Activated T-helper 2 cell treated with anti-CD3 and anti-CD28 coated beads, Interferon-gamma antibody, Interleukin-2, Interleukin-4, amounts not matched to agents 10 μg/mL and 5 μg/mL and 100 μg/mL, durations not matched to agents 14 hours and 24 hours and 36 hours (primary cell): Measurements from ENCODE around the gene DOCK4. TPM values are rescaled to one million over a fixed set of nuclear protein-coding genes. Genes with fewer than 3 reads are reported as not detected.

ENCODE experiments used
- DNase-seq: peaks from one replicate; pipeline ENCODE4 v3.0.0; 2021; ENCODE audit warnings: low spot score
- H3K27ac Mint-ChIP-seq: one replicate; pipeline ENCODE4 v1.8.0; 2021; ENCODE audit warnings: mixed read lengths
- H3K27me3 Mint-ChIP-seq: one replicate; pipeline ENCODE4 v1.8.0; 2021; ENCODE audit warnings: low read depth, mixed read lengths
- H3K36me3 Mint-ChIP-seq: one replicate; pipeline ENCODE4 v1.8.0; 2021; ENCODE audit warnings: low read depth, mixed read lengths
- H3K4me1 Mint-ChIP-seq: one replicate; pipeline ENCODE4 v1.8.0; 2021; ENCODE audit warnings: low read depth, mixed read lengths
- H3K4me3 Mint-ChIP-seq: one replicate; pipeline ENCODE4 v1.8.0; 2021; ENCODE audit warnings: low read depth, mild to moderate bottlenecking, moderate library complexity, mixed read lengths
- H3K9me3 Mint-ChIP-seq: one replicate; pipeline ENCODE4 v1.8.0; 2021; ENCODE audit warnings: mixed read lengths
- intact Hi-C: fragments of 100-400 bp; cut with micrococcal nuclease; formaldehyde crosslinking; loops from one replicate; pipeline ENCODE4 v1.15.1; 2023
- total RNA-seq: library from RNA; stranded (reverse); gene quantifications from 2 replicates; pipeline ENCODE4 v1.2.3, GENCODE V29; 2022

Gene DOCK4
- total RNA-seq, 1 donor from 2014 or later = 0.41 TPM

- Mint-ChIP-seq H3K4me1 (peaks cover 9% of the 10 kb centered on the region), H3K27me3 (peaks cover 21% of the 10 kb centered on the region), H3K9me3 (no peaks in the 10 kb centered on the region), H3K36me3 (no peaks in the 10 kb centered on the region), H3K27ac (no peak overlapping the region), H3K4me3 (no peak overlapping the region)
- DNase-seq = no peak
- intact Hi-C loops = no loop called here
These were observed 8.9 kb downstream of the DOCK4 start for GRCh38 chr7:112197322-112197721.

GRCh38 chr7:112195717-112196116 is 10.5 kb downstream of the DOCK4 start:
- Mint-ChIP-seq H3K9me3 (no peaks in the 10 kb centered on the region), H3K36me3 (no peaks in the 10 kb centered on the region), H3K4me1 (peaks cover 9% of the 10 kb centered on the region), H3K4me3 (no peak overlapping the region), H3K27me3 (peaks cover 13% of the 10 kb centered on the region), H3K27ac (no peak overlapping the region)
- intact Hi-C loops = no loop called here
- DNase-seq = no peak

GRCh38 chr7:112193915-112194502 is 12.2 kb downstream of the DOCK4 start:
- H3K9me3 Mint-ChIP-seq = no peaks in the 10 kb centered on the region
- peaks cover 7% of the 10 kb centered on the region for H3K4me1 Mint-ChIP-seq
- no peak overlapping the region for H3K4me3 Mint-ChIP-seq
- intact Hi-C loops = no loop called here
- DNase-seq = no peak
- no peaks in the 10 kb centered on the region for H3K36me3 Mint-ChIP-seq
- H3K27ac Mint-ChIP-seq = no peak overlapping the region
- peaks cover 15% of the 10 kb centered on the region for H3K27me3 Mint-ChIP-seq

GRCh38 chr7:112192236-112193154 is 13.7 kb downstream of the DOCK4 start:
- intact Hi-C loops = loop anchor here (1.0 kb wide), 1 partner anchor 14 kb away; the partner anchor contains the start of genes DOCK4 and ZNF277
- Mint-ChIP-seq H3K36me3 (no peaks in the 10 kb centered on the region), H3K4me3 (no peak overlapping the region), H3K27ac (no peak overlapping the region), H3K9me3 (no peaks in the 10 kb centered on the region), H3K4me1 (peaks cover 3% of the 10 kb centered on the region), H3K27me3 (peaks cover 22% of the 10 kb centered on the region)
- DNase-seq = no peak

GRCh38 chr7:112190120-112190519 is 16.1 kb downstream of the DOCK4 start:
- Mint-ChIP-seq H3K9me3 (no peaks in the 10 kb centered on the region), H3K4me3 (no peak overlapping the region), H3K27ac (no peak overlapping the region), H3K36me3 (no peaks in the 10 kb centered on the region), H3K4me1 (peaks cover 3% of the 10 kb centered on the region), H3K27me3 (peaks cover 20% of the 10 kb centered on the region)
- intact Hi-C loops = no loop called here
- no peak for DNase-seq

GRCh38 chr7:112189691-112190090 is 16.5 kb downstream of the DOCK4 start:
- H3K27me3 Mint-ChIP-seq = peaks cover 20% of the 10 kb centered on the region
- H3K4me3 Mint-ChIP-seq = no peak overlapping the region
- peaks cover 3% of the 10 kb centered on the region for H3K4me1 Mint-ChIP-seq
- no peaks in the 10 kb centered on the region for H3K36me3 Mint-ChIP-seq
- no peak for DNase-seq
- H3K9me3 Mint-ChIP-seq = no peaks in the 10 kb centered on the region
- intact Hi-C loops = no loop called here
- no peak overlapping the region for H3K27ac Mint-ChIP-seq

GRCh38 chr7:112188257-112188656 is 17.9 kb downstream of the DOCK4 start:
- Mint-ChIP-seq H3K4me1 (peaks cover 3% of the 10 kb centered on the region), H3K36me3 (no peaks in the 10 kb centered on the region), H3K27me3 (peaks cover 13% of the 10 kb centered on the region), H3K4me3 (no peak overlapping the region), H3K27ac (no peak overlapping the region), H3K9me3 (no peaks in the 10 kb centered on the region)
- intact Hi-C loops = no loop called here
- no peak for DNase-seq

GRCh38 chr7:112186300-112186699 is 19.9 kb downstream of the DOCK4 start:
- intact Hi-C loops = no loop called here
- no peaks in the 10 kb centered on the region for H3K9me3 Mint-ChIP-seq
- H3K27ac Mint-ChIP-seq = no peak overlapping the region
- H3K4me1 Mint-ChIP-seq = no peaks in the 10 kb centered on the region
- no peak overlapping the region for H3K4me3 Mint-ChIP-seq
- H3K27me3 Mint-ChIP-seq = peaks cover 15% of the 10 kb centered on the region
- no peaks in the 10 kb centered on the region for H3K36me3 Mint-ChIP-seq
- no peak for DNase-seq

- no peaks in the 10 kb centered on the region for H3K4me1 Mint-ChIP-seq
- H3K9me3 Mint-ChIP-seq = no peaks in the 10 kb centered on the region
- intact Hi-C loops = no loop called here
- DNase-seq = no peak
- H3K27me3 Mint-ChIP-seq = peaks cover 18% of the 10 kb centered on the region
- no peak overlapping the region for H3K27ac Mint-ChIP-seq
- H3K36me3 Mint-ChIP-seq = no peaks in the 10 kb centered on the region
- H3K4me3 Mint-ChIP-seq = no peak overlapping the region
These were observed 21.0 kb downstream of the DOCK4 start for GRCh38 chr7:112185005-112185834.

- no peaks in the 10 kb centered on the region for H3K36me3 Mint-ChIP-seq
- H3K4me3 Mint-ChIP-seq = no peak overlapping the region
- intact Hi-C loops = no loop called here
- no peak for DNase-seq
- no peak overlapping the region for H3K27ac Mint-ChIP-seq
- peaks cover 16% of the 10 kb centered on the region for H3K27me3 Mint-ChIP-seq
- H3K4me1 Mint-ChIP-seq = no peaks in the 10 kb centered on the region
- no peaks in the 10 kb centered on the region for H3K9me3 Mint-ChIP-seq
These were observed 21.7 kb downstream of the DOCK4 start for GRCh38 chr7:112184455-112184854.

GRCh38 chr7:112183266-112183665 is 22.9 kb downstream of the DOCK4 start:
- intact Hi-C loops = no loop called here
- Mint-ChIP-seq H3K27ac (no peak overlapping the region), H3K4me3 (no peak overlapping the region), H3K4me1 (no peaks in the 10 kb centered on the region), H3K36me3 (no peaks in the 10 kb centered on the region), H3K9me3 (no peaks in the 10 kb centered on the region), H3K27me3 (peaks cover 12% of the 10 kb centered on the region)
- no peak for DNase-seq

GRCh38 chr7:112182749-112183148 is 23.4 kb downstream of the DOCK4 start:
- intact Hi-C loops = no loop called here
- H3K36me3 Mint-ChIP-seq = no peaks in the 10 kb centered on the region
- no peaks in the 10 kb centered on the region for H3K9me3 Mint-ChIP-seq
- H3K27me3 Mint-ChIP-seq = peaks cover 14% of the 10 kb centered on the region
- no peaks in the 10 kb centered on the region for H3K4me1 Mint-ChIP-seq
- no peak overlapping the region for H3K27ac Mint-ChIP-seq
- H3K4me3 Mint-ChIP-seq = no peak overlapping the region
- no peak for DNase-seq
